HG03108 (cell line): ENCODE measurements around the gene DEFB116.
"Not testable (repeated sequence)": the region's sequence is repeated elsewhere in the genome, so short reads cannot be mapped to it uniquely, and the experiment has no call there.

Experiments used
- ATAC-seq: cut with Tn5 transposase; IDR thresholded peaks from one replicate; pipeline ENCODE4 v1.9.1; 2021; ENCODE audit warnings: moderate library complexity; ENCODE audit not compliant: unreplicated experiment

Gene DEFB116, protein sequence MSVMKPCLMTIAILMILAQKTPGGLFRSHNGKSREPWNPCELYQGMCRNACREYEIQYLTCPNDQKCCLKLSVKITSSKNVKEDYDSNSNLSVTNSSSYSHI

DNA sequence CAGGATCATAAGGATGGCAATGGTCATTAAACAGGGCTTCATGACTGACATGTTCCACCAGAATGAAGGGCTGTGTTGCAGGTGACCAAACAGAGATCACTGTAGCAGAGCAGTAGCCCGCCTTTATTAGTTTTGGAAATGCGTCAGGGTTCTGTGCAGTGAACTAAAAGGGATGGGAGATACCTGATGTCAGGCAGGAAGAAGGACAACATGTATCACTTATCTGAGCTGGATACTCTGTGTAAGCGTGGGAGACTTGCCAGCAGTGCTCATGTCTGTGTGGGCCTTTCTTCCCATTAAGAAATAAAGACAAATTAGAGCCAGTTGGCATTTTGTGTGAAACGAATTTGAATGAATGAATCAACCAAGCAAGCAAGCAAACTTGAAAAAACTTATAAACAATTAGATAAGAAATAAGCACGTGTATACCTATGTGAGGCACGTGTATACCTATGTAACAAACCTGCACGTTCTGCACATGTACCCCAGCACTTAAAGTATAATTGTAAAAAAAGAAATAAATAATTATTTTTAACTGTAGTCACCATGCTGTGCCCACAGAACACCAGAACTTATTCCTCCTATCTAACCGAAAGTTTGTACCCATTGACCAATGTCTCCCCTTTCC is at the start of gene DEFB116:
DEFB116 (minus strand) TSS at position 51 of the 628 bp plus-strand sequence; CDS start at position 51, 0 bp downstream.
- ATAC-seq = no peak

DNA sequence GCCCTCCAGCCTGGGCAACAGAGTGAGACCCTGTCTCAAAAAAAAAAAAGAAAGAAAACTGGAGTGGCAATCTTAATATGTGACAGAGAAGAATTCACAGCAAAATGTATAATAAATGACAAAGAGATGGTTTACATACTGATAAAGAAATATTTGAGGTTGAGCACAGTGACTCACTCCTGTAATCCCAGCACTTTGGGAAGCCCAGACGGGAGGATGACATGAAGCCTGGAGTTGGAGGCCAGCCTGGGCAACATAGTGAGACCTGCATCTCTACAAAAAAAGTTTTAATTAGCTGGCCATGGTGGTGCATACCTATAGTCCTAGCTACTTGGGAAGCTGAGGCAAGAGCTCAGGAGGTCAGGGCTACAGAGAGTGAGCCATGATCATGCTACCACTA is 47.6 kb upstream of the DEFB116 start:
- no peak for ATAC-seq

DNA sequence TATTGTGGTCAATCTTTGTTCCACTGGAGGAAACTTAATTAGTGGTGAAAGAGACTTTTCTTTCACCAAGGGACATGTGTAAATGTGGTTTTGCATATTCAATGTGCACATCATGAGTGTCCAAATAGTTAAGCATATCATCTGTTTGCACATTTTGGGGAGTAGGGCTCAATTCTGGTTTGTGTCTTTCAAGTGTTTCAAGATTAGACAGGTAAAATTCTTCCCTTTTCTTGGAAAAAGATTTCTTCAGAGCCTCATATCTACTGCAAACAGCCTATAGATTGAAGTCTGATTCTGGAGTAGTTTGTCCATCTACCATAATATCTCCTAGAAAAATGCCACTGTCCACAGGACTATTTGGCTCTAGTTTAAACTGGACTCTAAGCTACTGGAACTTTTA is 33.1 kb upstream of the DEFB116 start:
- ATAC-seq = no peak

DNA sequence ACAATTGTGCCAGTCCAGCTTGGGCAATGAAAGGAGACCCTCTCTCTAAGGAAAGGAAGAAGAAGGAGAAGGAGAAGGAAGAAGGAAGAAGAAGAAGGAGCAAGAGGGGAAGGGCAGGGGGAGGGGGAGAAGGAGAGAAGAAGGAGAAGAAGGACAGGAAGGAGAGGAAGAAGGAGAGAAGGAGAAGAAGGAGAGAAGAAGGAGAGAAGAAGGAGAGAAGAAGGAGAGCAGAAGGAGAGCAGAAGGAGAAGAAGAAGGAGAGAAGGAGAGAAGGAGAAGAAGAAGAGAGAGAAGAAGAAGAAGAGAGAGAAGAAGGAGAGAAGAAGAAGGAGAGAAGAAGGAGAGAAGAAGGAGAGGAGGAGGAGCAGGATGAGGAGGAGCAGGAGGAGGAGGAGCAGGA is 22.5 kb upstream of the DEFB116 start:
- no peak for ATAC-seq

DNA sequence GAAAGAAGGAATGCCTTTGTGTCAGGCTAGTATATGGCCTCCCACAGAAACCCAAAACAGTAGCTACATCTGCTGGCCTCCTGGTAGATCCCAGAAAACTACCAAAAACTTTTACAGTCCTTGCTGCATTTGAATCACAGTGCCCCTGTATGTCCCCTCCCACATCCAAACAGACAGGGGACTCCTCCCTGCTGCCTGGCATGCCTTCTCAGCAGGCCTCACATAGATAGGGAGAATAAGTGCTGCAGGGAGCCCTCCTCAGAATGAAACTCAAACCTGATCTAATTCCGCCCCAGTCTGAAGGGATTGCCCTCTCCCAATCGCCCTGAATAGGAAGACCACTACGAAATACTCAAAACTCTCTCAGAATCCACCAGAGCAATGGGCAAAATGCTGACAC is 14.1 kb upstream of the DEFB116 start:
- ATAC-seq = no peak

DNA sequence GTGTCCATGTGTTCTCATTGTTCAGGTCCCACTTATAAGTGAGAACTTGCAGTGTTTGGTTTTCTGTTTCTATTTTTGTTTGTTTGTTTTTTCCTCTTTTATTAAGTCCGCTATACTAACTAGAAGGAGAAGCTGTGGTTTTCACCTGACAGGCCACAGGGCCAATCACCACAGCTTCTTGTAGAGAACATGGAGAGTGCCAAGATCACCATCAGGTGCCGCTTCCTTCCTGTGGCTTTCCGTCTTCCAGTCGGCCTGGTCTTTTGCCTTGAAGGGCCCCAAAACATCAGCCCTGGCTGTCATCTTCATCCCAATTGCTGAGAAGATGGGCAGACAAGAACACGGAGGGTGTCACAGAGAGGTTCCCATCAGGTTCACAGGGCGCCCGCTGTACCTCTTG is 23.4 kb downstream of the DEFB116 start:
- not testable (repeated sequence) for ATAC-seq

DNA sequence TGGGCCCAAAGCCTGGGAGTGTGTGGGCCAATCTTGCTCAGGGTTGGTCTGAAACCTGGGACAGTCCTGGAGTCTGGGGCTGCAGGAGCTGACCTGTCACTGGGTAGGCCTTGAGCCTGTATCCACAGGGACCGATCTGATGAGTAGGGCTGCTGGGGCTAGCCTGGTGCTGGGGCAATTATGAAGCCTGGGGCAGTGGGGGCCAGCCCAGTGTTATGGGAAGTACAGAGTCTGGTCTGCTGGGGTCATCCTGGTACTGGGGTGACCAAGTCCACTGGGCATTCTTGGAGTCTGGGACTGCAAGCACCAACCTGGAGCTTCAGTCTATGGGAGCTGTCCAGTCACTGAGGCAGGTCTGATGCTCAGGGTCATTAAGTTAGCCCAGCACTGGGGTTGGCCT is 30.2 kb downstream of the DEFB116 start:
- no peak for ATAC-seq

DNA sequence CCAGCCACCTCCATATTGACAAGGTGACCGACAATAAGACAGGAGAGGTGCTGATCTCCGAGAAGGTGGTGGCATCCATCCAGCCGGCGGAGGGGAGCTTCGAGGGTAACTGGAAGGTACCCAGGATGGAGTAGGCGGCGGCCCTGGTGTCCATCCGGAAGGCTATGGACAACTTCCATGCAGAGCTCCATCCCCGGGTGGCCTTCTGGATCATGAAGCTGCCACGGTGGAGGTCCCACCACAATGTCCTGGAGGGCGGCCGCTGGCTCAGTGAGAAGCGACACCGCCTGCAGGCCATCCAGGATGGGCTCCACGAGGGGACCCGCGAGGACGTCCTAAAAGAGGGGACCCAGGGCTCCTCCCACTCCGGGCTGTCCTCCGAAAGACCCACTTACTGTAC is 33.9 kb downstream of the DEFB116 start:
- no peak for ATAC-seq

DNA sequence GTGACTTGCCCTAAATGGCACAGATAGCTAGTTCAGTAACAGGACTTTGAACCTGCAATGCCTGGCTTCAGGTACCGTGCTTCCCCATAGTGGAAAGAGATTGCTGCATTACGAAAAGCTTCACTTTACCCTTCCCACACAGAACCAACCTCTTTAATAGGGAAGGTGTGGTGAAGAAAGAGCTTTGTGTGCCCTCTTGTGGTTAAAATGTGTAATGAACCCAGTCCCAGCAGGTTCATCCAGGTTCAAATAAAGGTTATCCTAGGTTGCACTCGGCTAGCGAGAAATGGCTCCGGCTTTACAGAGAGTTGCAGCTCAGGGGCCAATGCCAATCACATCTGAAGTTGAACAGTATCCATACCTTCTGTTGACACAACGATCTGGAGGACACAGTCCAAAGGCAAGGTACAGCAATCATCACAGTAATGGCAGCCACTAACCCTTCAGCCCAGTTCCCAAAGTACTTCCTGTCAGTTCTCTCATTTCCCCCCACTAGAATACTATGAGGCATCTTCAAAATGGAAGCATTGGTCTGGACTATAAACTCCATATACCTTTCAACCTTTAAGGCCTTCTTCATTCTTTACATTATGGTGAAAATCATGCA is 48.0 kb downstream of the DEFB116 start:
- ATAC-seq = no peak

DNA sequence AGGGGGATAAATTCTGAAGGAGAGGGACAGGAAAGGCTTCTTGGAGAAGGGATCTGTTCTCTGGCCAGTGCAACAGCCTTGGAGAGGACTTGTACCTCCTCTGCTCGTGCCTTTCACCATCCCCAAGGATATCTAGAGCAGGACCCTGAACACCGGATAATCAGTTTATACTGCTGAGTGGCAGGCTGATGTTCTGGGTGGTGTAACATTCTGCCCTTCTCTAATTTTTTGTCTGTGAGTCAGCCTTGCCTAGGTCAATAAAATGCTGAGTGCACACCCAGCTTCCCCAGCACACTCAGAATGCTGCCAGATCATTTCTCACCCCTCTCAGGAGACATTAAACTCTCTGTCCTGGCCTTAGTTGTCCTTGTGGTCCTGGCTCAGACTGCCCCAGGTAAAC is 51.0 kb downstream of the DEFB116 start, which contains the start of gene DEFB115:
DEFB115 (plus strand) TSS at position 301 of the 400 bp plus-strand sequence; CDS start at position 301, 0 bp downstream.
- no peak for ATAC-seq

DNA sequence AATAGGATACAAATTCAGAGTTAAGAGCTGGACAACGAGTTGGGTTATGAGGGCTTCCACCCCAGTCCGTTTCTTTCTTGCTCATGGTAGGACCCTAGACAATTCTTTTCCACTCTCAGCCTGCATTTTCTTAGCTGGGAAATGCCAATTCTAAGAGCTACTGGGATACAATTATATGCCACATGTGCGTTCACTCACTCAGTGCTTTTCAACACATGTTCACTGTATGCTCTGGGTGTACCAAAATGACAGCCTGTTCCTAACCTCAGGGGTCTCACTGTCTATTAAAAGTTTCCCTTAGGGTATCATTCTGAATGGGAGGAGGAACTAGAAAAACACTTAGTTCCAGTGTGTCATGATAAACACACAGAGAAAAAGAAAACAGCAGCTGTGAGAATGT is 51.4 kb downstream of the DEFB116 start:
- no peak for ATAC-seq
